ENCODE results near the gene CUBN. TPM values are rescaled to one million over a fixed set of nuclear protein-coding genes. Genes with fewer than 3 reads are reported as not detected.
A peak's percentile ranks its signal among the peaks of the same experiment; 100 is the strongest.

Gene CUBN
- total and polyA plus RNA-seq, 8 donors: 1.5 to 6.8 (median 3.8) TPM

DNA sequence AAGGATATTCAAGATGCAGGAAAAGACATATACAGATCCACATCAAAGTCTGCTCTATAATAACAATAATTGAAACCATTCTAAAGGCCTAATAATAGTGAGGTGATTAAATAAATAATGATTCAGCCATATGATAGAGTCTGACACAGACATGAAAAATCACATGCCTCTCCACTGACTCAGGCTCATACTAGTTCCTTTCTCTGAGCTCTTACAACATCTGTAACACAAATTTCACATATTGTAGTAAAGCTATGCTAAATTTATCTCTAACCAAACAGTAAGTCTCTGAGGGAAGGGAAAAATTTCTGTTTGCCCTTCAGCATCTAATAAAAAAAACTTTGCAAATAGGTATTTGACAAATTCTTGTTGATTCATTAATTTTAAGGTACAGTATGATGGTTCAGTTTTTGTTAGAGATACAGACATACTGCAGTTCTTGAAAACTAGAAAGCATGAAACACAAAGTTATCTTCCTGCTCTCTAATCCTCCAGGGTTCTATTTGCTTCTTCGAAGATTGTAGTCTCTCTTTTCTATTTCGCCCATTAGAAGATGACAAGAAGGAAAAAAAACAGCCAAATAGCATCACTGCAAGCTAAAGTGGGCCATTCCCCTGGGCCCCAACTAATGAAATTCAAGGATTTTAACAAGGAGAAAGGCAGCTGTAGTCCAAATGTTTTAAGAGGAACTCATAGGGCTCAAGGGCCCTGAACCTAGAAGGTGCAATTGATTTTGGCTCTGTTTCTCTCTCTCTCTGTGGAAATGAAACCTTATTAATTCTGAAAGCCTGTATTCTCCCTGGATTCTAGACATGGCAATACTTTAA, 53.9 kb downstream of the CUBN start:
- Histone ChIP-seq H3K4me1 (peaks cover 4 to 26% of the 10 kb centered on the region in 2 donors), H3K4me3 (no peak overlapping the region), H3K9me3 (no peaks in the 10 kb centered on the region), H3K27me3 (no peaks in the 10 kb centered on the region), H3K27ac (peak overlapping the region; percentile 68 to 70), H3K36me3 (no peaks in the 10 kb centered on the region)
- intact Hi-C loops (cut with DNase I): no loop called here
- DNase-seq (peak in 1 of 4 donors; percentile 24), ATAC-seq (peak; percentile 93)
- TF ChIP-seq, protein P1, sequence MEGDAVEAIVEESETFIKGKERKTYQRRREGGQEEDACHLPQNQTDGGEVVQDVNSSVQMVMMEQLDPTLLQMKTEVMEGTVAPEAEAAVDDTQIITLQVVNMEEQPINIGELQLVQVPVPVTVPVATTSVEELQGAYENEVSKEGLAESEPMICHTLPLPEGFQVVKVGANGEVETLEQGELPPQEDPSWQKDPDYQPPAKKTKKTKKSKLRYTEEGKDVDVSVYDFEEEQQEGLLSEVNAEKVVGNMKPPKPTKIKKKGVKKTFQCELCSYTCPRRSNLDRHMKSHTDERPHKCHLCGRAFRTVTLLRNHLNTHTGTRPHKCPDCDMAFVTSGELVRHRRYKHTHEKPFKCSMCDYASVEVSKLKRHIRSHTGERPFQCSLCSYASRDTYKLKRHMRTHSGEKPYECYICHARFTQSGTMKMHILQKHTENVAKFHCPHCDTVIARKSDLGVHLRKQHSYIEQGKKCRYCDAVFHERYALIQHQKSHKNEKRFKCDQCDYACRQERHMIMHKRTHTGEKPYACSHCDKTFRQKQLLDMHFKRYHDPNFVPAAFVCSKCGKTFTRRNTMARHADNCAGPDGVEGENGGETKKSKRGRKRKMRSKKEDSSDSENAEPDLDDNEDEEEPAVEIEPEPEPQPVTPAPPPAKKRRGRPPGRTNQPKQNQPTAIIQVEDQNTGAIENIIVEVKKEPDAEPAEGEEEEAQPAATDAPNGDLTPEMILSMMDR (IDR thresholded peaks at IDR 0.05): no peak

DNA sequence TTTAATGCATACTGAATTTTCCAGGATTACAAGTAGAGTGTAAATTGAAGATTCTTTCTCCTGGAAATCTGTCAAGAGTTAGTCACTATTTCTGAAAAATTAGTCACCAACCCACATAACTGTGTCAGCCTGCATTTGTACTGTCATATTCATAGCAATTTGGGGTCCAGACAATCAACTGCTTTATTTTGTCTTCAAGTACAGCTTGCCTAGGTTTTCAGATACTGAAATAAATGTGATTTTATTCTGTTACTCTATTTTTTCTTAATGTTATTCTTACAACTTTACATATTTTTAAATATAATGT, 55.1 kb downstream of the CUBN start:
- H3K4me3 ChIP-seq: no peak overlapping the region
- intact Hi-C loops (cut with DNase I): no loop called here
- ATAC-seq (no peak), DNase-seq (no peak)
- TF ChIP-seq, protein P1 (IDR thresholded peaks at IDR 0.05): no peak
- H3K27me3 ChIP-seq: no peaks in the 10 kb centered on the region
- no peaks in the 10 kb centered on the region for H3K36me3 ChIP-seq
- peaks cover 4 to 26% of the 10 kb centered on the region in 2 donors for H3K4me1 ChIP-seq
- peak overlapping the region in 1 of 2 donors; percentile 68 for H3K27ac ChIP-seq
- no peaks in the 10 kb centered on the region for H3K9me3 ChIP-seq

DNA sequence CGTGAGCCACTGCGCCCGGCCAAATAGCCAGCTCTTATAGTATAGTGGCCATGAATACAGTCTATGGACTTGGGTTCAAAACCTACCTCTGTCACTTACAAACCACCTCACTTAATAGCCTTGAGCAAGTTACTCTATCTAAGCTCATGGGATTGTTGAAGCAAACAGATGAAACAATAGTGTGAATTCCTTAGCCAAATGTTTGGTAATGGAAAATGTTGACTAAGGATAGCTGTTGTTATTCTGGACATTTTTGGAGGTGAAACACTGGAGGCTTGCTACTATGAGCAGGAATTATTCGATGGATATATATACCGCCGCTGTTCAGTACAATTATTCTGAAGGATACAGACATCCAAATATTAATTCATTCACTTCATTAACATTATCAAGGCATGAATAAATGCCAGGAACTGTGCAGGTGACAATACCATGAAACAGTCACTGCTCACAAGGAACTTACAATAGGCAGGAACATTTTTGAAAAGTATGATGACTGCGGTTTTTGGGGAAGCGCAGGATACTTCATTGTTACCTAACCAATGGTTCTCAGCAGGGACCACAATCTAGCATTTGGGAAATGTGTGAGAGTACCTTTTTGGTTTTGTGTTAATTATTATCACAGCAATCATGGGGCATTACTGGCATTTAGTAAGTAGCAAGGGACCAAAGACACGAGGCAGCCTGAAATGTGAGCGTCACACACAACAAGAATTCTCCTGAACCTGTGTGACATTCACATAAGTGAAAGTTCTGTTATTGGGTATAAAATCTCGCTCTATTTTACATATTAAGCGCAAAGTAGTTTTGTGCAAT, 55.7 kb downstream of the CUBN start:
- DNase-seq (no peak), ATAC-seq (no peak)
- Histone ChIP-seq H3K36me3 (no peaks in the 10 kb centered on the region), H3K4me3 (no peak overlapping the region), H3K9me3 (no peaks in the 10 kb centered on the region), H3K27me3 (no peaks in the 10 kb centered on the region), H3K4me1 (peaks cover 4 to 26% of the 10 kb centered on the region in 2 donors), H3K27ac (no peak overlapping the region)
- intact Hi-C loops (cut with DNase I): no loop called here
- TF ChIP-seq, protein P1 (IDR thresholded peaks at IDR 0.05): no peak

DNA sequence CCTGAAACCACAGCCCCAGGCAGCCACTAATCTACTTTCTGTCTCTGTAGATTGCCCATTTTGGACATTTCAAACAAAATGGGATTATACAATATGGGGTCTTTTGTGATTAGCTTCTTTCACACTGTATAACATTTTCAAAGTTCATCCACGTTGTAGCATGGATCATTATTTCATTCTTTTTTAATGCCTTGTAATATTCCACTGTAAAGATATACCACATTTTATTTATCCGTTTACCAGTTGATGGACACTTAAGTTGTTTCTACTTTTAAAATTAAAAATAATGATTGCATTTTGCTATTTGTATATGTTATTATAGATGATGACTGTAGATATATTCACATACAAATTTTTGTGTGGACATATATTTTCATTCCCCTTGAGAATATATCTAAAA, 60.7 kb downstream of the CUBN start:
- Histone ChIP-seq H3K27me3 (no peaks in the 10 kb centered on the region), H3K9me3 (no peaks in the 10 kb centered on the region), H3K36me3 (no peaks in the 10 kb centered on the region), H3K27ac (no peak overlapping the region), H3K4me1 (no peaks in the 10 kb centered on the region), H3K4me3 (no peak overlapping the region)
- TF ChIP-seq, protein P1 (IDR thresholded peaks at IDR 0.05): no peak
- intact Hi-C loops (cut with DNase I): no loop called here
- no peak for ATAC-seq
- no peak for DNase-seq
